GM12892 (cell line): ENCODE data around the gene CRISPLD2.

Experiments
- POLR2A ChIP-seq: IDR thresholded peaks from 2 replicates; pipeline ENCODE4 v1.6.1; 2011; ENCODE audit warnings: low read depth, low read length, control low read depth
- POLR2AphosphoS5 ChIP-seq: IDR thresholded peaks from 2 replicates; pipeline ENCODE4 v1.6.1; 2011; ENCODE audit warnings: low read depth, low read length, control low read depth
- TAF1 ChIP-seq: IDR thresholded peaks from 2 replicates; pipeline ENCODE4 v1.6.1; 2011; ENCODE audit warnings: low read depth, mild to moderate bottlenecking, control low read depth, low read length, borderline replicate concordance

DNA sequence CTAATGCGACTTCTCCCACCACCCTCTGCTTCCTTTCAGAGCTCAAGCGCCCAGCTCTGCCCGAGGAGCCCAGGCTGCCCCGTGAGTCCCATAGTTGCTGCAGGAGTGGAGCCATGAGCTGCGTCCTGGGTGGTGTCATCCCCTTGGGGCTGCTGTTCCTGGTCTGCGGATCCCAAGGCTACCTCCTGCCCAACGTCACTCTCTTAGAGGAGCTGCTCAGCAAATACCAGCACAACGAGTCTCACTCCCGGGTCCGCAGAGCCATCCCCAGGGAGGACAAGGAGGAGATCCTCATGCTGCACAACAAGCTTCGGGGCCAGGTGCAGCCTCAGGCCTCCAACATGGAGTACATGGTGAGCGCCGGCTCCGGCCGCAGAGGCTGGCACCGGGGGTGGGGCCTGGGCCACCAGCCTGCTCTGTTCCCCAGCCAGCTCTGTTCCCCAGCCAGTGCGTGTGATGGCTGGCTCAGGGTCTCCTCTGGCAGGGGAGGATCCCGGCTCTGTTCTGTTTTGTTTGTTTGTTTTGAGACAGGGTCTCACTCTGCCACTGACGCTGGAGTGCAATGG is 18.7 kb downstream of the CRISPLD2 start:
- TF ChIP-seq POLR2AphosphoS5 (no peak), TAF1 (no peak), POLR2A (no peak)
